GM12872 (cell line): Measurements from ENCODE around the gene ASAP2.

Experiments
- TF ChIP-seq, protein P1 (sequence below): IDR thresholded peaks from 3 replicates; pipeline ENCODE4 v1.5.1; 2011; ENCODE audit warnings: low read depth, mild to moderate bottlenecking, low read length, moderate library complexity; ENCODE audit not compliant: insufficient read depth

Gene ASAP2

DNA sequence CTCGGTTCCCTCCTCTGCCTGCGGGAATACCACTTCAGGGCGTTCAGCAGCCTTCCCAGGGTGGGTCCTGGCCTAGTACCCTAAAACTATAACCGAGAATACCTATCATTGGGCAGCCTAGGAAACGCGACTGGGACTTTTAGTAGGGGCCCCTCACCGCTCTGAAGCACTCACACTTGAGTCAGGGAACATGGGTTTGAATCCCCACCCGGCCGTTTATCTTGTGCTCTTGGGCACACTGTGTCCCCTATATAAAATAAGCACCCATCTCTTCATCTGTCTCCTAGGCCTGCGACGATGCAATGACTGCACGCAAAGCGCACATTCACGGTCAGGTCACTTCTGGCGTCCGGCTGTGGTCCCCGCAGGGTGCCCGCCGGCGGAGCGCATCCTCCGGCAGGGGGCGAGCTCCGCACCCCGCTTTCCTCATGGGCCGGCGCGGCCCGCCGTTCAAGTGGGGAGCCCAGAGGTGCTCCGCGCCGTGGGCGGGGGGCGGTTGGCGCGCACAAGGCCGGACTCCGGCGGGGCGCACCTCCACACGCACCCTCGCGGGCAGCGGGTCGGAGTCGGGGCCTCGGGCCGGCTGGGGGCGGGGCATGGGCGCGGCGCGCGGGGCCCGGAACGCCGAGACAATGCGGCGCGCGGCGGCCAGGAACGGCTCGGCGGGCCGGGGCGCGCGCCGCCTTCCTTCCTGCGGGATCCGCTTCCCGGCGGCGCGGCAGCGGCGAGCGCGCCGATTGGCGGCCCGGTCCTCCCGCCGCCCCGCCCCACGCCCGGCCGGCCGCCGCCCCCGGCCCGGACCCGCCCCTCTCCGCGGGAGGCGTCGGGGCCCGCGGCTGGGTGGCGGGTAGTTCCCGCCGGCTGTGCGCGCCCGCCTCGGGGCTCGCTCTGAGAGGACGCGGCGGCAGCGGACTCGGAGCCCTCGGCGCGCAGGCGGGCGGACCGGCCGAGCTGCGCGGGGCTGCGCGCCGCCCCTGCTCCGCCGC is at the start of gene ASAP2:
ASAP2 (plus strand) TSS at position 850 of the 986 bp plus-strand sequence. CDS start 293 bp downstream, outside the sequence.
- TF ChIP-seq, protein P1, sequence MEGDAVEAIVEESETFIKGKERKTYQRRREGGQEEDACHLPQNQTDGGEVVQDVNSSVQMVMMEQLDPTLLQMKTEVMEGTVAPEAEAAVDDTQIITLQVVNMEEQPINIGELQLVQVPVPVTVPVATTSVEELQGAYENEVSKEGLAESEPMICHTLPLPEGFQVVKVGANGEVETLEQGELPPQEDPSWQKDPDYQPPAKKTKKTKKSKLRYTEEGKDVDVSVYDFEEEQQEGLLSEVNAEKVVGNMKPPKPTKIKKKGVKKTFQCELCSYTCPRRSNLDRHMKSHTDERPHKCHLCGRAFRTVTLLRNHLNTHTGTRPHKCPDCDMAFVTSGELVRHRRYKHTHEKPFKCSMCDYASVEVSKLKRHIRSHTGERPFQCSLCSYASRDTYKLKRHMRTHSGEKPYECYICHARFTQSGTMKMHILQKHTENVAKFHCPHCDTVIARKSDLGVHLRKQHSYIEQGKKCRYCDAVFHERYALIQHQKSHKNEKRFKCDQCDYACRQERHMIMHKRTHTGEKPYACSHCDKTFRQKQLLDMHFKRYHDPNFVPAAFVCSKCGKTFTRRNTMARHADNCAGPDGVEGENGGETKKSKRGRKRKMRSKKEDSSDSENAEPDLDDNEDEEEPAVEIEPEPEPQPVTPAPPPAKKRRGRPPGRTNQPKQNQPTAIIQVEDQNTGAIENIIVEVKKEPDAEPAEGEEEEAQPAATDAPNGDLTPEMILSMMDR, result peak; percentile 72

DNA sequence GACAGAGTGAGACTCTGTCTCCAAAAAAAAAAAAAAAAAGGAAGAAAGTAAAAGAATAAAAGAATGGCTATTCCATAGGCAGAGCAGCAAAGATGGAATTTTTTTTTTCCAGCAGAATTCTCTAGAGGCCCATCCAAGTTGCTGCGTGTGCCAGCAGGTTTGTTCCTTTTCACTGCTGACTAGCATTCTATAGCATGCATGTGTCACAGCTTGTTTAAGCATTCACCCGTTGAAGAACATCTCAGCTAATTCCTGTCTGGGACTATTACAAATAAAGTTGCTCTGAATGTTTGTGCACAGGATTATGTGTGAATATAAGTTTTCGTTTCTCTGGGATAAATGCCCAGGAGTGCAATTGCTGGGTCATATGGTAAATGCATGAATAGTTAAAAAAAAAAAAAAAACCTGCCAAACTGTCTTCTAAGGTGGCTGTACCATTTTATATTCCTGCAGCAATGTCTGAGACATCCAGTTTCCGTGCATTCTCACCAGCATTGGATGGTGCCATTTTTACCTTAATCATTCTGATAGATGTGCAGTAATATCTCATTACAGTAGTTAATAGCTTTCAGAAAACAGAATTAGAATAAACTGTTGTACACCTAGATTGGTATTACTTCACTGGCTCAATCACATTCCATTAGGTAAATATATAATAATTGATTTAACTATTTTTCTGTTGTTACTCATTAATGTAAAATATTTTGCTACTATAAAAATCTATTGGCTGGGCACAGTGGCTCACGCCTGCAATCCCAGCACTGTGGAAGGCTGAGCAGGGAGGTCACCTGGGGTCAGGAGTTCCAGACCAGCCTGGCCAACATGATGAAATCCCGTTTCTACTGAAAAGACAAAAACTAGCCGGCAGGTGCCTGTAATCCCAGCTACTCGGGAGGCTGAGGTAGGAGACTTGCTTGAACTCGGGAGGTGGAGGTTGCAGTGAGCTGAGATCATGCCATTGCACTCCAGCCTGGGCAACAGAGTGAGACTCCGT is 47.5 kb upstream of the ASAP2 start:
- TF ChIP-seq, protein P1, result no peak

DNA sequence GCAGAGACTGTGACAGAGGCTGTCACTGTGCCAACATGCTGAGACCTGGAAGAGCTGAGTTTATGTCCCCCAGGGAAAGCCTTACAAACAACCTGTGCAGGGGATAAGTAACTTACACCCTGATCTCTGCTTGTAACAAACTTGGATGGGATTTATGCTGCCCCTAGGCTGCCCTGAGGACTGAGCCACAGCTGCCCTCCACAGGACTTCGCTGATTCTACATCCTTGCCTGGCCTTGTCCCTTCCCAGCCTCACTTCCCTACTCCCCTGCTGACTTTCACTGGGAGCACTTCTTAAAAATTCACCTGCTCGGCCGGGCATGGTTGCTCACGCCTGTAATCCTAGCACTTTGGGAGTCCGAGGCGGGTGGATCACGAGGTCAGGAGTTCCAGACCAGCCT is 45.9 kb upstream of the ASAP2 start:
- TF ChIP-seq, protein P1, result no peak

DNA sequence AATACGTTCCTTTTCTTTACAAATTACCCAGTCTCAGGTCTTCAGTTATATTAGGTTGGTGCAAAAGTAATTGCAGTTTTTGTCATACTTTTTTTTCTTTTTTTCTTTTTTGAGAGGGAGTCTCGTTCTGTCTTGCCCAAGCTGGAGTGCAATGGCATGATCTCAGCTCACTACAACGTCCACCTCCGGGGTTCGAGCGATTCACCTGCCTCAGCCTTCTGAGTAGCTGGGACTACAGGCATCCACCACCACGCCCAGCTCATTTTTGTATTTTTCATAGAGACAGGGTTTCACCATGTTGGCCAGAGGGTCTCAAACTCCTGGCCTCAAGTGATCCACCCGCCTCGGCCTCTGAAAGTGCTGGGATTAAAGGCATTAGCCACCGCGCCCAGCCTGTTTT is 43.8 kb upstream of the ASAP2 start:
- TF ChIP-seq, protein P1, result no peak

DNA sequence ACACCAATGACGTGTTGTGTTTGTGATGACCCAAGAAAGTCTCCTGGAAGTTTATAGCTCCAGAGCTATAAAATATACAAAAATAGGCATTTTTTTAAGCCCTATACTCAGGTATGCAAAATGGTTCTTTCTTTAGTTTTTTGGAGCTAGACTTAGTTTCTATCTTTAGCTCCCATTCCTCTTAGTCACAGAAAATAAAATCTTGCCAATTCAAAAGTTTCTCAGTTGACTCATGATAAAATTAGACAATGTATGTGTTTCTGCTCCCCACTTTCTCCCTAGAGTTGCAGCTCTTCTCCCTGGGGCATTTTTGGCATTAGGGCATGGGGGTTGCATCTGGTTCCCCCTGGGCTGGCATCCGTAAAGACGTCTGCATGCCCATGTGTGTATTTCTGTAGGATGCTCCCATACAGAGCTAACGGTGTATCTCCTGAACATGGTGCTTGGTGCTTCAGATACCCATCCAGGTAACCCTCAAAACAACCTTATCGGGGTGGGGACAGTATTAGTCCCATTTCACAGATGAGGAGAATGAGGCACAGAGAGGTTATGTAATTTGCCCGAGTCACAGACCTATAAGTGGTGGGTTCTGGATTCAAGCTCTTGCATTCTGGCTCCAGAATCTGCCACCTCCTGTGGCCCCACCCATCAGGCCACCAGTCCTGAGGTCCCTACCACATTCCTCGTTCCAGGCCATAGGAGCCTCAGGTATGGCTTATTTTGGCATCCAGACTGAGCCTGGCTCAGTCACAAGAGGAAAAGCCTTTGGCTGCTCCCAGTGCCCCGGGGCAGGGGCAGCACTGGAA is 43.1 kb upstream of the ASAP2 start:
- TF ChIP-seq, protein P1, result no peak

DNA sequence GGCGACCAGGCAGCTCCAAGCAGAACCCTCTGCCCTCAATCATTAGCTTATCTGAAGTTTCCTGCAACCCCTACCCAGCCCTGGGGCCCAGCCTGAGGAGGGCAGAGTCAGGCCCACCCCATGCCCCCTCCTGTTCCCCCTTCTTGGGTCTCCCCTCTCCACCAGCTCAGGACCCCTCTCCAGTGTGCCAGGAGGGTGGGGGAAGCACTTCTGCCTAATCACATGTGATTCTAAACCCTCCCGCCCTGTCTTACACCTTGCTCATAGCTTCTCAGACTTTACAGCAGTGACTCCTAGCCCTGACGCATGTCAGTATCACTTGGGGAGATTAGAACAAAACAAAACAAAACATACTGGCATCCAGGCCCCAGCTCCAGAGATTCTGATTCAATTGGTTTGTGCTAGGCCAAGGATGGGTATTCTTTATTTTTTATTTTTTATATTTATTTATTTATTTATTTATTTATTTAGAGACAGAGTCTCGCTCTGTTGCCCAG is 42.5 kb upstream of the ASAP2 start:
- TF ChIP-seq, protein P1, result no peak
